Measurements from ENCODE around the gene ADAMTS3.

Gene ADAMTS3

GRCh38 chr4:72375073-72375736 is 193.8 kb downstream of the ADAMTS3 start:
- no peak overlapping the region for H3K9ac ChIP-seq (ENCODE audit: low read depth, low read length)
- H3K27ac ChIP-seq (ENCODE audit: low read depth, low read length), result no peak overlapping the region
- whole genome bisulfite sequencing, result 86% methylated on average over 4 of the region's 4 CpGs
- H3K27me3 ChIP-seq (ENCODE audit: insufficient read depth, low read length), result no peaks in the 10 kb centered on the region
- H3K36me3 ChIP-seq (ENCODE audit: insufficient read depth, low read length), result no peaks in the 10 kb centered on the region
- H3K4me3 ChIP-seq (ENCODE audit: low read length), result no peak overlapping the region
- no peaks in the 10 kb centered on the region for H3K9me3 ChIP-seq (ENCODE audit: insufficient read depth, low read depth, low read length)
- H3K4me1 ChIP-seq (ENCODE audit: insufficient read depth, low read length), result no peaks in the 10 kb centered on the region

- H3K9ac ChIP-seq (ENCODE audit: low read depth, low read length), result no peak overlapping the region
- H3K36me3 ChIP-seq (ENCODE audit: insufficient read depth, low read length), result no peaks in the 10 kb centered on the region
- no peaks in the 10 kb centered on the region for H3K4me1 ChIP-seq (ENCODE audit: insufficient read depth, low read length)
- no peaks in the 10 kb centered on the region for H3K27me3 ChIP-seq (ENCODE audit: insufficient read depth, low read length)
- no peaks in the 10 kb centered on the region for H3K9me3 ChIP-seq (ENCODE audit: insufficient read depth, low read depth, low read length)
- no CpG with 5 or more reads among the region's 1 CpG for whole genome bisulfite sequencing
- H3K27ac ChIP-seq (ENCODE audit: low read depth, low read length), result no peak overlapping the region
- no peak overlapping the region for H3K4me3 ChIP-seq (ENCODE audit: low read length)
Observed at GRCh38 chr4:72374159-72374558, 194.9 kb downstream of the ADAMTS3 start.

GRCh38 chr4:72366601-72367000 is 202.4 kb downstream of the ADAMTS3 start:
- no peaks in the 10 kb centered on the region for H3K9me3 ChIP-seq (ENCODE audit: insufficient read depth, low read depth, low read length)
- H3K36me3 ChIP-seq (ENCODE audit: insufficient read depth, low read length), result no peaks in the 10 kb centered on the region
- no peak overlapping the region for H3K4me3 ChIP-seq (ENCODE audit: low read length)
- no peak overlapping the region for H3K27ac ChIP-seq (ENCODE audit: low read depth, low read length)
- no peaks in the 10 kb centered on the region for H3K27me3 ChIP-seq (ENCODE audit: insufficient read depth, low read length)
- H3K9ac ChIP-seq (ENCODE audit: low read depth, low read length), result no peak overlapping the region
- no peaks in the 10 kb centered on the region for H3K4me1 ChIP-seq (ENCODE audit: insufficient read depth, low read length)

- Histone ChIP-seq H3K27ac (ENCODE audit: low read depth, low read length) (no peak overlapping the region), H3K36me3 (ENCODE audit: insufficient read depth, low read length) (no peaks in the 10 kb centered on the region), H3K27me3 (ENCODE audit: insufficient read depth, low read length) (no peaks in the 10 kb centered on the region), H3K4me1 (ENCODE audit: insufficient read depth, low read length) (no peaks in the 10 kb centered on the region), H3K9ac (ENCODE audit: low read depth, low read length) (no peak overlapping the region), H3K4me3 (ENCODE audit: low read length) (no peak overlapping the region), H3K9me3 (ENCODE audit: insufficient read depth, low read depth, low read length) (no peaks in the 10 kb centered on the region)
- WGBS, result 96% methylated on average over 4 of the region's 4 CpGs
Observed at GRCh38 chr4:72365981-72366380, 203.0 kb downstream of the ADAMTS3 start.

GRCh38 chr4:72365016-72365415 is 204.0 kb downstream of the ADAMTS3 start:
- Histone ChIP-seq H3K9me3 (ENCODE audit: insufficient read depth, low read depth, low read length) (no peaks in the 10 kb centered on the region), H3K4me1 (ENCODE audit: insufficient read depth, low read length) (no peaks in the 10 kb centered on the region), H3K4me3 (ENCODE audit: low read length) (no peak overlapping the region), H3K9ac (ENCODE audit: low read depth, low read length) (no peak overlapping the region), H3K27ac (ENCODE audit: low read depth, low read length) (no peak overlapping the region), H3K36me3 (ENCODE audit: insufficient read depth, low read length) (no peaks in the 10 kb centered on the region), H3K27me3 (ENCODE audit: insufficient read depth, low read length) (no peaks in the 10 kb centered on the region)
- no CpG with 5 or more reads among the region's 1 CpG for WGBS

GRCh38 chr4:72360075-72360474 is 208.9 kb downstream of the ADAMTS3 start:
- no peaks in the 10 kb centered on the region for H3K4me1 ChIP-seq (ENCODE audit: insufficient read depth, low read length)
- H3K36me3 ChIP-seq (ENCODE audit: insufficient read depth, low read length), result no peaks in the 10 kb centered on the region
- H3K27me3 ChIP-seq (ENCODE audit: insufficient read depth, low read length), result no peaks in the 10 kb centered on the region
- H3K9me3 ChIP-seq (ENCODE audit: insufficient read depth, low read depth, low read length), result no peaks in the 10 kb centered on the region
- no peak overlapping the region for H3K4me3 ChIP-seq (ENCODE audit: low read length)
- H3K9ac ChIP-seq (ENCODE audit: low read depth, low read length), result no peak overlapping the region
- H3K27ac ChIP-seq (ENCODE audit: low read depth, low read length), result no peak overlapping the region
- 95% methylated on average over 6 of the region's 6 CpGs for WGBS

- H3K36me3 ChIP-seq (ENCODE audit: insufficient read depth, low read length), result no peaks in the 10 kb centered on the region
- WGBS, result no CpG with 5 or more reads among the region's 2 CpGs
- no peaks in the 10 kb centered on the region for H3K27me3 ChIP-seq (ENCODE audit: insufficient read depth, low read length)
- no peaks in the 10 kb centered on the region for H3K4me1 ChIP-seq (ENCODE audit: insufficient read depth, low read length)
- no peak overlapping the region for H3K4me3 ChIP-seq (ENCODE audit: low read length)
- H3K9me3 ChIP-seq (ENCODE audit: insufficient read depth, low read depth, low read length), result no peaks in the 10 kb centered on the region
- H3K9ac ChIP-seq (ENCODE audit: low read depth, low read length), result no peak overlapping the region
- H3K27ac ChIP-seq (ENCODE audit: low read depth, low read length), result no peak overlapping the region
Observed at GRCh38 chr4:72358483-72358882, 210.5 kb downstream of the ADAMTS3 start.

- H3K9me3 ChIP-seq (ENCODE audit: insufficient read depth, low read depth, low read length), result no peaks in the 10 kb centered on the region
- no peak overlapping the region for H3K9ac ChIP-seq (ENCODE audit: low read depth, low read length)
- H3K36me3 ChIP-seq (ENCODE audit: insufficient read depth, low read length), result no peaks in the 10 kb centered on the region
- WGBS, result 95% methylated on average over 1 of the region's 1 CpG
- H3K4me1 ChIP-seq (ENCODE audit: insufficient read depth, low read length), result no peaks in the 10 kb centered on the region
- H3K4me3 ChIP-seq (ENCODE audit: low read length), result no peak overlapping the region
- no peaks in the 10 kb centered on the region for H3K27me3 ChIP-seq (ENCODE audit: insufficient read depth, low read length)
- H3K27ac ChIP-seq (ENCODE audit: low read depth, low read length), result no peak overlapping the region
Observed at GRCh38 chr4:72357908-72358307, 211.1 kb downstream of the ADAMTS3 start.

GRCh38 chr4:72352711-72353110 is 216.3 kb downstream of the ADAMTS3 start:
- Histone ChIP-seq H3K27ac (ENCODE audit: low read depth, low read length) (no peak overlapping the region), H3K36me3 (ENCODE audit: insufficient read depth, low read length) (no peaks in the 10 kb centered on the region), H3K9ac (ENCODE audit: low read depth, low read length) (no peak overlapping the region), H3K4me3 (ENCODE audit: low read length) (no peak overlapping the region), H3K27me3 (ENCODE audit: insufficient read depth, low read length) (no peaks in the 10 kb centered on the region), H3K4me1 (ENCODE audit: insufficient read depth, low read length) (no peaks in the 10 kb centered on the region), H3K9me3 (ENCODE audit: insufficient read depth, low read depth, low read length) (no peaks in the 10 kb centered on the region)
- WGBS, result 95% methylated on average over 4 of the region's 4 CpGs

GRCh38 chr4:72351521-72351920 is 217.5 kb downstream of the ADAMTS3 start:
- Histone ChIP-seq H3K9me3 (ENCODE audit: insufficient read depth, low read depth, low read length) (no peaks in the 10 kb centered on the region), H3K36me3 (ENCODE audit: insufficient read depth, low read length) (no peaks in the 10 kb centered on the region), H3K4me1 (ENCODE audit: insufficient read depth, low read length) (no peaks in the 10 kb centered on the region), H3K27ac (ENCODE audit: low read depth, low read length) (no peak overlapping the region), H3K27me3 (ENCODE audit: insufficient read depth, low read length) (no peaks in the 10 kb centered on the region), H3K4me3 (ENCODE audit: low read length) (no peak overlapping the region), H3K9ac (ENCODE audit: low read depth, low read length) (no peak overlapping the region)
- 93% methylated on average over 1 of the region's 2 CpGs for WGBS

GRCh38 chr4:72348701-72349100 is 220.3 kb downstream of the ADAMTS3 start:
- Histone ChIP-seq H3K4me3 (ENCODE audit: low read length) (no peak overlapping the region), H3K27ac (ENCODE audit: low read depth, low read length) (no peak overlapping the region), H3K9ac (ENCODE audit: low read depth, low read length) (no peak overlapping the region), H3K36me3 (ENCODE audit: insufficient read depth, low read length) (no peaks in the 10 kb centered on the region), H3K4me1 (ENCODE audit: insufficient read depth, low read length) (no peaks in the 10 kb centered on the region), H3K9me3 (ENCODE audit: insufficient read depth, low read depth, low read length) (no peaks in the 10 kb centered on the region), H3K27me3 (ENCODE audit: insufficient read depth, low read length) (no peaks in the 10 kb centered on the region)

- no peak overlapping the region for H3K9ac ChIP-seq (ENCODE audit: low read depth, low read length)
- H3K27ac ChIP-seq (ENCODE audit: low read depth, low read length), result no peak overlapping the region
- no peaks in the 10 kb centered on the region for H3K4me1 ChIP-seq (ENCODE audit: insufficient read depth, low read length)
- no peaks in the 10 kb centered on the region for H3K27me3 ChIP-seq (ENCODE audit: insufficient read depth, low read length)
- no peaks in the 10 kb centered on the region for H3K36me3 ChIP-seq (ENCODE audit: insufficient read depth, low read length)
- no peak overlapping the region for H3K4me3 ChIP-seq (ENCODE audit: low read length)
- no peaks in the 10 kb centered on the region for H3K9me3 ChIP-seq (ENCODE audit: insufficient read depth, low read depth, low read length)
Observed at GRCh38 chr4:72344418-72344817, 224.6 kb downstream of the ADAMTS3 start.
